Measurements from ENCODE around the gene SLC39A11.

The SLC39A11 gene

DNA sequence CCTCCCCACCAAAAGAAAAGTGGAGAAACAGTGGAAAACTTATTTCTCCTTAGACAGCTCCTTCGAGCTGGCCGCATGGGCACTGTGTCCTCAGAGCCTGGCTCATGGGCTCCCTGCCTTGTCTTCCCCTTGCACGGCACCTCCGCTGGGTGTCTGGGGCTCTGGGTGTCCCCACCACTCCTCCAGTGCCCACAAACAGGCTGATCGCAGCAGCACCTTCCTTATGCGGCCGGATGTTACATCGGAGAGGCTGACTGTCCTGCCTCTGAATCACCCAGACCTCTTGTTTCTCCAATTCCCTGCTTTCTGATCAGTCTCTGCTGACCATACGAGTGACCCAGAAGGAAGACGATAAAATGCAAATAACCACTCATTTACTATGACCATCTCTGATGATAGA is 121.7 kb downstream of the SLC39A11 start:
- H3K4me3 ChIP-seq (ENCODE audit: low read length) = no peak overlapping the region
- no peak for DNase-seq (ENCODE audit: low read depth)

DNA sequence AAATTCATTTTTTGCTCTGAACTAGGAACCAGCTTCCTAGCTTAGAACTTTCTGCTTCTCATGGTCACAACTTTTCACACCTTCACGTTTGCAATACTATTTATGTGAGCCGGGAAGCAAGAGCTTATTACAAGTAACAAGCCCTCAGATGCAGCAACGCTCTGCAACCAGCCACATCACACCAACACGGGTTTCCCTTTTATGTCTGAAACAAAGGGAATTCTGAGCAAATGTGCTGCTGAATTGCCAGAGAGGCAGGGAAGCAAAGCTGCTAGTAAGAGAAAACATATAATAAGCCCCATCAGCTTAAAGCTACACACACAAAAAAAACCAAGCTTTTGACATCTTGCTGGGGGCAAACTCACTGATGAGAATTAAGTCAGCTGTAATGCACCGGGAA is 122.2 kb downstream of the SLC39A11 start:
- H3K4me3 ChIP-seq (ENCODE audit: low read length) = no peak overlapping the region
- DNase-seq (ENCODE audit: low read depth) = no peak

More for the DNA sequence above, 121.7 kb downstream of the SLC39A11 start:
- TF ChIP-seq, protein P1, sequence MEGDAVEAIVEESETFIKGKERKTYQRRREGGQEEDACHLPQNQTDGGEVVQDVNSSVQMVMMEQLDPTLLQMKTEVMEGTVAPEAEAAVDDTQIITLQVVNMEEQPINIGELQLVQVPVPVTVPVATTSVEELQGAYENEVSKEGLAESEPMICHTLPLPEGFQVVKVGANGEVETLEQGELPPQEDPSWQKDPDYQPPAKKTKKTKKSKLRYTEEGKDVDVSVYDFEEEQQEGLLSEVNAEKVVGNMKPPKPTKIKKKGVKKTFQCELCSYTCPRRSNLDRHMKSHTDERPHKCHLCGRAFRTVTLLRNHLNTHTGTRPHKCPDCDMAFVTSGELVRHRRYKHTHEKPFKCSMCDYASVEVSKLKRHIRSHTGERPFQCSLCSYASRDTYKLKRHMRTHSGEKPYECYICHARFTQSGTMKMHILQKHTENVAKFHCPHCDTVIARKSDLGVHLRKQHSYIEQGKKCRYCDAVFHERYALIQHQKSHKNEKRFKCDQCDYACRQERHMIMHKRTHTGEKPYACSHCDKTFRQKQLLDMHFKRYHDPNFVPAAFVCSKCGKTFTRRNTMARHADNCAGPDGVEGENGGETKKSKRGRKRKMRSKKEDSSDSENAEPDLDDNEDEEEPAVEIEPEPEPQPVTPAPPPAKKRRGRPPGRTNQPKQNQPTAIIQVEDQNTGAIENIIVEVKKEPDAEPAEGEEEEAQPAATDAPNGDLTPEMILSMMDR (conservative IDR thresholded peaks at IDR 0.05; ENCODE audit: low read length) = no peak

DNA sequence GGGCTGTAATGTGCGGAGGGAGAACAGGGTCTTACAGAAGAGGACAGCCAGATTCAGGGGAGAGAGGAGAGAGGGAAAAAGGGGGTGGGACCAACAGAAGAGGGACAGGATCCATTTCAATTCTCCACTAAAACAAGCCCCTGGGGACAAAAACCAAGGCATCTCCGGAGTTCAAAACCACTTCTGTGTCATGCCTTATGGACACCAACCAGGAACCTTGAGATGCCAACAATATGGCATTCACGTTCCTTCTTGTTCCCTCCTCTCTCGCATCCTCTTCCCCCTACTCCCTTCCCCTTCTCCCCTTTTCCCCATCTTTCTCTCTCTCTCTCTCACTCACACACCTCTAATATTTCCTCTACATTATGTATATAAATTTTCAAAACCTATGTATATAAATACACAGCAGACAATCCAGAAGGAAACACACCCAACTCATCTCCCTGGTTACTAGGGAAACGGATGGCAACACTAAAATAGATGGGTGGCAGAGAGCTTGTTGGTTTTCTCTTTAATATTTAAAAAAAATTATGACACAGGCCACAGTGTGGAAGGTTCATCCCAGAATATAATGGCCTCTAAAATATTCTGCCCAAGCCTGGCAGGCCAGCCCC is 123.1 kb downstream of the SLC39A11 start:
- TF ChIP-seq, protein P1 (conservative IDR thresholded peaks at IDR 0.05; ENCODE audit: low read length) = no peak
- H3K4me3 ChIP-seq (ENCODE audit: low read length) = no peak overlapping the region
- DNase-seq (ENCODE audit: low read depth) = no peak

More for the DNA sequence above, 122.2 kb downstream of the SLC39A11 start:
- TF ChIP-seq, protein P1 (conservative IDR thresholded peaks at IDR 0.05; ENCODE audit: low read length) = no peak

DNA sequence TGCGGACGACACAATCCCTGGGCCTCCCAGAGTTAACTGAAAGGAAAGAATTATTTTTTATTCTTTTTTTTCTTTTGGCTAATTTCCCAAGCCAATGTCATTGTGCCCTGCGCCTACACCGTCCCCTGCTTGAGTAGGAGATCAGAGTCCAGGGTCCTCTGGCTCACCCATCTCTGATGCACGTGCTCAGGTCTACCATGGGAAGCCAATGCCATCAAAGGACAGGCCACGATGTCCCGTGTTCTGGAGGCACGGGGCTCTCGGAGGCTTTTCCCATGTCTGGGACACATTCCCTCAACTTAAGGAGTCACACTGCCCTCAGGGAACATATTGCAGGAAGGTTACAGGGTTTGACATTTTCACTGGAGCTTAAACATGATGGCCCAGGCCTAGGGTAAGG is 123.7 kb downstream of the SLC39A11 start:
- no peak overlapping the region for H3K4me3 ChIP-seq (ENCODE audit: low read length)
- DNase-seq (ENCODE audit: low read depth) = no peak
- TF ChIP-seq, protein P1 (conservative IDR thresholded peaks at IDR 0.05; ENCODE audit: low read length) = no peak

DNA sequence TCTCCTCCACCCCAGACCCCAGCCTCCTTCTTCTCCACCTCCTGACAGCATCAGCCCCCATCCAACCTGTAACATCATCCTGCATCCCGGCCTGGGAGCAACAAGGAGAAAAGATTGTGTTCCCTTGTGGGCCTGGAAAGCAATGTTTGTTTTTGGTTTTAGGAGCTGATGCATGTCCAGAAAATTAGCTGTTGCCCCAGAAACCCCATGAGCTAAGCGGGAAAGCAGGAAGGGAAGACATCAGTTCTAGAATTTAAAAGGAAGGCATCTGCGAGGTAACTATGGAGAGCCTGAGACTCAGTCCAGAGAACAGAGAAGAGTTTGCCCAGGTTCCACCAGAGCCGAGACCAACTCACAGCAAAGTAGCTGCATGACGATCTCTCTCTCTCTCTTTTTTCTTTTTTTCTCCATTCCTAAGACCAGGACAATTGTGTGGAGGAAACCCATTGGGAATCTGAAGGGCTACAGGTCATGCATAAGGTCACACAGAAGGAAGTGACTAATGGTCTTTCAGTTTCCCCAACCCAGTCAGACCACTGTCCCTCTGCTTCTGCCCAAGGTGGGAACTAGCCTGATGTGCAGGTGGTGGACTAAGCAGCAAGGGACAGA is 124.4 kb downstream of the SLC39A11 start:
- no peak overlapping the region for H3K4me3 ChIP-seq (ENCODE audit: low read length)
- no peak for DNase-seq (ENCODE audit: low read depth)
- TF ChIP-seq, protein P1 (conservative IDR thresholded peaks at IDR 0.05; ENCODE audit: low read length) = no peak

DNA sequence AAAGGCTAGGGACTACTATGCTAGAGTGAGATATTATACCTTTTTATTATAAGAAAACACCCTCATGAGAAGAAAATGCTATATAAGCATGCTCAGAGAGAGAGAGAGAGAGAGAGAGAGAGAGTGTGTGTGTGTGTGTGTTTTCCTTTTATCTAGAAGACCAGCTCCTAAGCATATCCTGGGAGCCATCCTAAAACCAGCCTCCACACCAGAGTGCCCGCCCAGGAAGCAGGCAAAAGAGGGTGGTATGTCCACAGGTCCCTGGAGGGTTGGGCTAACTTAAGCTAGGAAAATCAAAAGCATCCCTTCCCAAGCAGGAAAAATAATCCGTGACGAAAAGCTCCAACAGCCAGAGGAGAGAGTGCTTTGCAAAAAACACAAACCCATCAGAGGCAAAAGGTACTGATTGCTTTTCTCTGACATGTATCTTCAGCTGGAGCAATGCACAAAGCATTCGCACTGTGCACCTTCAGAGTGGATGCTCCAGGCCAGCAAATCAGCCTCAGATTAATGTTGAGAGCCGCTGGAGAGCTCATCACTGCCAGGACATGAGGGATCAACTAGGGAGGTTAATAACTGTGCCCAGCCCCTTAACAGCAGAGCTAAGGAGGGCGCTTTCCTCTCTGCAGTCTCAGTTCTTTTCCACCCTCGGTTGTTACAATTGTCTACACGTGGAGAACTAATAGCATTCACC is 125.1 kb downstream of the SLC39A11 start:
- H3K4me3 ChIP-seq (ENCODE audit: low read length) = no peak overlapping the region
- TF ChIP-seq, protein P1 (conservative IDR thresholded peaks at IDR 0.05; ENCODE audit: low read length) = no peak
- DNase-seq (ENCODE audit: low read depth) = no peak

DNA sequence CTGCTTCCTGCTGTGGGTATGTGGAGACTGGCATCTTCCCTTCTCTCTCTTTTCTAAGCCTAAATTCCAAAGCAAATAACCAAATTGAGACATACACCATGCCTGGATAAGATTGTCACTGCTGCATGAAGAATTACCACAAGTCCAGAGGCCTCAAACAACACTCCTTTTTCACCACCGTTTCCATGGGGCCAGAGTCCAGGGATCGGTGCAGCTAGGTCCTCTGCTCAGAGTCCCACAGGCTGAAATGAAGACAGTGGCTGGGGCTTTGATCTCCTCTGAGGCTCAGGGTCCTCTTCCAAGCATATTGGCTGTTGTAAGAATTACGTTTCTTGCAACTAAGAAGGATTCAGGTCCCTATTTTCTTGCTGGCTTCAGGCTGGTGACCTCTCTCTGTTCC is 130.4 kb downstream of the SLC39A11 start:
- no peak for DNase-seq (ENCODE audit: low read depth)
- TF ChIP-seq, protein P1 (conservative IDR thresholded peaks at IDR 0.05; ENCODE audit: low read length) = no peak
- no peak overlapping the region for H3K4me3 ChIP-seq (ENCODE audit: low read length)
